Stomach smooth muscle (tissue), 2 donors: ENCODE measurements around the gene PELO.

Experiments
- H3K27ac ChIP-seq: one replicate; pipeline ENCODE4 v1.7.0; 2013; ENCODE audit warnings: mild to moderate bottlenecking, low read length, inconsistent platforms
- H3K27me3 ChIP-seq, 2 donors: one replicate each; pipeline ENCODE4 v1.7.0; 2013; ENCODE audit warnings: low read length in 2 of 2; ENCODE audit not compliant: insufficient read depth in 2 of 2, control insufficient read depth in 1 of 2
- H3K36me3 ChIP-seq, 2 donors: one replicate each; pipeline ENCODE4 v1.7.0; 2013; ENCODE audit warnings: low read length in 2 of 2; ENCODE audit not compliant: control insufficient read depth in 2 of 2, insufficient read depth in 2 of 2
- H3K4me1 ChIP-seq: one replicate; pipeline ENCODE4 v1.7.0; 2013; ENCODE audit warnings: low read length; ENCODE audit not compliant: control insufficient read depth, insufficient read depth
- H3K4me3 ChIP-seq, 2 donors: one replicate each; pipeline ENCODE4 v1.7.0; 2013; ENCODE audit warnings: low read length in 2 of 2
- H3K9ac ChIP-seq, 2 donors: one replicate each; pipeline ENCODE4 v1.7.0; 2013; ENCODE audit warnings: low read length in 2 of 2, mild to moderate bottlenecking in 1 of 2
- H3K9me3 ChIP-seq, 2 donors: one replicate each; pipeline ENCODE4 v1.7.0; 2013; ENCODE audit warnings: low read length in 2 of 2; ENCODE audit not compliant: control insufficient read depth in 2 of 2
- donor health status: healthy.
- donor health status: Pancreatic carcinoma.

Gene PELO

GRCh38 chr5:52771343-52772039 is 16.2 kb upstream of the PELO start:
- Histone ChIP-seq H3K9ac (no peak overlapping the region), H3K4me1 (no peaks in the 10 kb centered on the region), H3K27ac (no peak overlapping the region)

GRCh38 chr5:52772668-52773067 is 15.0 kb upstream of the PELO start:
- H3K36me3 ChIP-seq, result no peaks in the 10 kb centered on the region
- H3K27ac ChIP-seq, result no peak overlapping the region
- no peak overlapping the region for H3K9ac ChIP-seq
- no peaks in the 10 kb centered on the region for H3K27me3 ChIP-seq
- no peak overlapping the region for H3K4me3 ChIP-seq
- no peaks in the 10 kb centered on the region for H3K4me1 ChIP-seq
- H3K9me3 ChIP-seq, result no peaks in the 10 kb centered on the region

More at GRCh38 chr5:52771343-52772039, 16.2 kb upstream of the PELO start:
- Histone ChIP-seq H3K9me3 (no peaks in the 10 kb centered on the region), H3K27me3 (no peaks in the 10 kb centered on the region), H3K36me3 (no peaks in the 10 kb centered on the region), H3K4me3 (no peak overlapping the region)

DNA sequence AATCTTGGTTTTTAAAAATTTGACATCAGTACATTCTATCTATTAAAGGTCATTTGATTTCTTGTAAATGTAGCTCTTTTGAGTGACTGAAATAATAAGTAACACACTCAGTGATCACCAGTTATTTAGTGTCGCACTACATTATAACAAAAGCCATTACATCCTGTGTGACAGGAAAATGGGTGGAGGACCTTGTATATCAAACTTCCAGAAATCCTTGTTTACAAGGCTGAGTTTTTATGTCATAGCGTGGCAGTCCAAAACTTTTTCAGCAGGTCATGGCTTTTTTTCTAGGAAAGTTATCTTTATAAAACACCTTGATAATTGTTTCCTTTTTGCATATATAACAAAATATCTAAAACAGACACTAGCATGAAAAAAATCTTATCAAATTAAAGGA is 14.4 kb upstream of the PELO start:
- H3K4me1 ChIP-seq, result no peaks in the 10 kb centered on the region
- no peaks in the 10 kb centered on the region for H3K36me3 ChIP-seq
- H3K4me3 ChIP-seq, result no peak overlapping the region
- H3K9ac ChIP-seq, result no peak overlapping the region
- H3K9me3 ChIP-seq, result no peaks in the 10 kb centered on the region
- no peaks in the 10 kb centered on the region for H3K27me3 ChIP-seq
- H3K27ac ChIP-seq, result no peak overlapping the region

DNA sequence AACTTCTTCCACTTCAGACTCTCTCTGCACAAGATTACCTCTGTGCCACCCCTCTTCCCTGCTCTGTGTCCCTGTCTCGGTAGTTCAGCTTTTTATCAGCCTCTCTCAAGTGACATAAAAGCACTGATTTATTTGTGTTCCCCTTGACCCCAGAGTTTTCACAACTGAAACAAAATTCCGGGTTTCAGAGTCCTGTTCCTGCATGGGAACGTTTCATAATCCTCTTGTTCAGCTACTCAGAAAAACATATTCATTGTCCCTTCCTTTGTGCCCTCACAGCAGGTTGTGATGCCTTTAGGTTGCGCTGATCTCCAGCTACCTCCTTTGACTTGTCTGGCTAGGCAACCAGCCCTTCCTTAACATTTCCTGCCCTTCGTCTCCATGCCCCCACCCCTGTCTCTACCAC is 13.7 kb upstream of the PELO start:
- H3K36me3 ChIP-seq, result no peaks in the 10 kb centered on the region
- no peaks in the 10 kb centered on the region for H3K4me1 ChIP-seq
- H3K27ac ChIP-seq, result no peak overlapping the region
- no peak overlapping the region for H3K9ac ChIP-seq
- H3K9me3 ChIP-seq, result no peaks in the 10 kb centered on the region
- H3K27me3 ChIP-seq, result no peaks in the 10 kb centered on the region
- H3K4me3 ChIP-seq, result no peak overlapping the region

GRCh38 chr5:52776116-52776515 is 11.6 kb upstream of the PELO start:
- no peak overlapping the region for H3K9ac ChIP-seq
- no peak overlapping the region for H3K27ac ChIP-seq
- no peaks in the 10 kb centered on the region for H3K27me3 ChIP-seq
- H3K9me3 ChIP-seq, result no peaks in the 10 kb centered on the region
- H3K4me1 ChIP-seq, result no peaks in the 10 kb centered on the region
- H3K4me3 ChIP-seq, result no peak overlapping the region
- H3K36me3 ChIP-seq, result no peaks in the 10 kb centered on the region

GRCh38 chr5:52777186-52777585 is 10.5 kb upstream of the PELO start:
- no peak overlapping the region for H3K27ac ChIP-seq
- no peak overlapping the region for H3K4me3 ChIP-seq
- H3K27me3 ChIP-seq, result no peaks in the 10 kb centered on the region
- H3K36me3 ChIP-seq, result no peaks in the 10 kb centered on the region
- H3K9ac ChIP-seq, result no peak overlapping the region
- no peaks in the 10 kb centered on the region for H3K4me1 ChIP-seq
- no peaks in the 10 kb centered on the region for H3K9me3 ChIP-seq

- H3K4me3 ChIP-seq, result no peak overlapping the region
- no peak overlapping the region for H3K27ac ChIP-seq
- no peaks in the 10 kb centered on the region for H3K36me3 ChIP-seq
These were observed 8.9 kb upstream of the PELO start for GRCh38 chr5:52778781-52779180.

GRCh38 chr5:52779213-52779612 is 8.5 kb upstream of the PELO start:
- Histone ChIP-seq H3K4me1 (no peaks in the 10 kb centered on the region), H3K36me3 (no peaks in the 10 kb centered on the region), H3K27ac (no peak overlapping the region), H3K9me3 (no peaks in the 10 kb centered on the region), H3K27me3 (no peaks in the 10 kb centered on the region), H3K4me3 (no peak overlapping the region), H3K9ac (no peak overlapping the region)

More at GRCh38 chr5:52778781-52779180, 8.9 kb upstream of the PELO start:
- no peaks in the 10 kb centered on the region for H3K27me3 ChIP-seq
- no peaks in the 10 kb centered on the region for H3K9me3 ChIP-seq
- no peaks in the 10 kb centered on the region for H3K4me1 ChIP-seq
- no peak overlapping the region for H3K9ac ChIP-seq

GRCh38 chr5:52783226-52783959 is 4.3 kb upstream of the PELO start:
- H3K9me3 ChIP-seq, result no peaks in the 10 kb centered on the region
- no peaks in the 10 kb centered on the region for H3K36me3 ChIP-seq
- peaks cover 6% of the 10 kb centered on the region for H3K4me1 ChIP-seq
- no peak overlapping the region for H3K4me3 ChIP-seq
- H3K27me3 ChIP-seq, result no peaks in the 10 kb centered on the region
- H3K9ac ChIP-seq, result no peak overlapping the region
- no peak overlapping the region for H3K27ac ChIP-seq

GRCh38 chr5:52784737-52785136 is 3.0 kb upstream of the PELO start:
- no peaks in the 10 kb centered on the region for H3K27me3 ChIP-seq
- no peak overlapping the region for H3K4me3 ChIP-seq
- H3K9me3 ChIP-seq, result no peaks in the 10 kb centered on the region
- H3K4me1 ChIP-seq, result peaks cover 6% of the 10 kb centered on the region
- H3K9ac ChIP-seq, result no peak overlapping the region
- H3K27ac ChIP-seq, result no peak overlapping the region
- H3K36me3 ChIP-seq, result no peaks in the 10 kb centered on the region

GRCh38 chr5:52786391-52786790 is 1.3 kb upstream of the PELO start:
- H3K27ac ChIP-seq, result peak overlapping the region; percentile 88
- peaks cover 10% of the 10 kb centered on the region for H3K4me1 ChIP-seq
- H3K27me3 ChIP-seq, result no peaks in the 10 kb centered on the region
- no peak overlapping the region for H3K9ac ChIP-seq
- no peaks in the 10 kb centered on the region for H3K9me3 ChIP-seq
- peak overlapping the region in 1 of 2 donors; percentile 81 for H3K4me3 ChIP-seq
- peaks cover 0 to 5% of the 10 kb centered on the region in 2 donors for H3K36me3 ChIP-seq
